ENCODE data around the gene HRCT1. TPM values are rescaled to one million over a fixed set of nuclear protein-coding genes. Genes with fewer than 3 reads are reported as not detected.
A peak's percentile ranks its signal among the peaks of the same experiment; 100 is the strongest.

HRCT1 gene
- total RNA-seq, 1 donor from 2014 or later = 32.7 TPM

DNA sequence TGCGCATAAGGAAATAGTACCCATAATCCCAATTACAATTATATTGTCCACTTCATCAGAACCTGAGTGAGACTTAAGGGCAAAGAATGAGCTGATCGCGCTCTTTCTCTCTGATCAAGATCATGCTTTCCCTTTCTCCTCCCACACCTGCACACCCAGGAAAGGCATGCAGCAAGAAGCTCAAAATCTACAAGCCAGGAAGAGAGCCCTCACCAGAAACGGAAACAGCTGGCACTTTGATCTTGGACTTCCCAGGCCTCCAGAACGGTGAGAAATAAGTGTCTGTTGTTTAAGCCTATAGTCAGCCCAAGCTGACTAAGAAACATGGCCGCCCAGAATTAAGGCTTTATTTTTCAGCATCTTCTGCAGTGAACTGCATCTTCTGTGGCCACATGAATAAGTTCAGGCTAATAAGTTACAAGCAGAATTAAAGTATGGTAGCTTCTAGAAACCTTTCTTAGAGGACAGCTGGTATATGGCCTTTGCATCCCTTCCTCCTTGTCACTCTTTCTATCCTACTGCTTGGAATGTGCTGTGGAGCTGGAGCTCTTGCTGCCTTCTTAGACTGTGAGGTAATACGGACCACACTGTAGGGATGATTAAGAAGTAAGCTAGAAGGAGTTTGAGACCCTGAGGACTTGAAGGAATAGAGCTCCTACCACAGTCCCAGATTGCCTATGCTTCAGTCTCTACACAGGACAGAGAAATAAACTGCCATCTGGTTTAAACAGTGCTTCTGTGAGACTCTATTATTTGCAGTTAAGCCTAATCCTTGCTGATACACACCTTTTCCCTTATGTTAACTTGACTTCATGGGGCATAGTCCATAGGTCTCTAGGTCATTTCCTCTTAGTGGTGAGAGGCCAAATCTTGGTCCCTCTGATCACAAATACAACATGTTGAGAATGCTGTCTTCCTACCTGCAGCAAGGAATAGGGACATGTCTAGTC lies 34.7 kb downstream of the HRCT1 start:
- Histone ChIP-seq H3K4me1 (peaks cover 11 to 40% of the 10 kb centered on the region in 2 donors), H3K4me3 (no peak overlapping the region), H3K27me3 (no peaks in the 10 kb centered on the region), H3K27ac (peak overlapping the region in 1 of 2 donors; percentile 32), H3K9me3 (no peaks in the 10 kb centered on the region), H3K36me3 (no peaks in the 10 kb centered on the region)
- no peak for DNase-seq (ENCODE audit: low spot score in 2 of 2)
- TF ChIP-seq, protein P1, sequence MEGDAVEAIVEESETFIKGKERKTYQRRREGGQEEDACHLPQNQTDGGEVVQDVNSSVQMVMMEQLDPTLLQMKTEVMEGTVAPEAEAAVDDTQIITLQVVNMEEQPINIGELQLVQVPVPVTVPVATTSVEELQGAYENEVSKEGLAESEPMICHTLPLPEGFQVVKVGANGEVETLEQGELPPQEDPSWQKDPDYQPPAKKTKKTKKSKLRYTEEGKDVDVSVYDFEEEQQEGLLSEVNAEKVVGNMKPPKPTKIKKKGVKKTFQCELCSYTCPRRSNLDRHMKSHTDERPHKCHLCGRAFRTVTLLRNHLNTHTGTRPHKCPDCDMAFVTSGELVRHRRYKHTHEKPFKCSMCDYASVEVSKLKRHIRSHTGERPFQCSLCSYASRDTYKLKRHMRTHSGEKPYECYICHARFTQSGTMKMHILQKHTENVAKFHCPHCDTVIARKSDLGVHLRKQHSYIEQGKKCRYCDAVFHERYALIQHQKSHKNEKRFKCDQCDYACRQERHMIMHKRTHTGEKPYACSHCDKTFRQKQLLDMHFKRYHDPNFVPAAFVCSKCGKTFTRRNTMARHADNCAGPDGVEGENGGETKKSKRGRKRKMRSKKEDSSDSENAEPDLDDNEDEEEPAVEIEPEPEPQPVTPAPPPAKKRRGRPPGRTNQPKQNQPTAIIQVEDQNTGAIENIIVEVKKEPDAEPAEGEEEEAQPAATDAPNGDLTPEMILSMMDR (IDR thresholded peaks at IDR 0.05) = no peak
- intact Hi-C loops (cut with DNase I) = loop anchor here (10.0 kb wide), 1 partner anchor 296 kb away; no protein-coding TSS in a partner anchor

DNA sequence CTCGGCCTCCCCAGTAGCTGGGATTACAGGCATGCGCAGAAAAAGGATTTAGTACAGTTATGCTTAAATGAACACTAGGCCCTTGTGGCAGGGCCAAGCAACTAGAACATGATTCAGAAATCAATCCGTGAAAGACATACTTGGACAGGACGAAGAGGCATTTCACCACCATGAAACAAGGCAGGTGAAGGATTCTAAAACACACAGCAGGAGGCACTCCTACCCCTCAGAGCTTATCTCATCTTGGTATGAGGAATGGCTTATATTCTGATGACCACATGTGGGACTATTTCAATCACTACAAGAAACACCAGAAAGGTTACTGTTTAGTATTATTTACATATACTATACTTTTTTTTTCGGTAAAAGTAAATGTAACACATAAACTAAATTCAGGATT lies 36.3 kb downstream of the HRCT1 start:
- no peak overlapping the region for H3K4me3 ChIP-seq
- no peaks in the 10 kb centered on the region for H3K27me3 ChIP-seq
- H3K36me3 ChIP-seq = no peaks in the 10 kb centered on the region
- no peaks in the 10 kb centered on the region for H3K9me3 ChIP-seq
- DNase-seq (ENCODE audit: low spot score in 2 of 2) = no peak
- peaks cover 11 to 39% of the 10 kb centered on the region in 2 donors for H3K4me1 ChIP-seq
- intact Hi-C loops (cut with DNase I) = loop anchor here (10.0 kb wide), 1 partner anchor 297 kb away; no protein-coding TSS in a partner anchor
- TF ChIP-seq, protein P1 (IDR thresholded peaks at IDR 0.05) = no peak
- H3K27ac ChIP-seq = no peak overlapping the region

DNA sequence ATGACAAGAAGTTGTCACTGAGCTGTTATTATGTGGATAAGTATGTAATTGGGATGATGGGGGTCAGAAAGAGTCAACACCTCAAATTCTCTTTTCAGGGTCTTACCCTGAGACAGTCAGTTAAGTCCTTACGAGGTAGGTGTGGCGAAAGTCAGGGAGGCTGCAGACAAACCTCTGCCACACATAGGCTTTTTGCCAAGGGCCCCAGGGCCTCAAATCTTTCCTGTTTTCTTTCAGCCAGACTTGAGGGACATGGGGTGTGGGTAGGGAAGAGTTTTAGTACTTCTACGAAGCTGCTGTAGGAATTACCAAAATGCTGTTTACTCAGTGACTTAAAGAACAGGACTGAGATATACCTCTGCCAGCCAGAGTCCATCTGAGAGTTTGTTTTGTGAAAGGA lies 38.2 kb downstream of the HRCT1 start:
- Histone ChIP-seq H3K4me1 (peaks cover 5 to 21% of the 10 kb centered on the region in 2 donors), H3K9me3 (no peaks in the 10 kb centered on the region), H3K36me3 (no peaks in the 10 kb centered on the region), H3K27me3 (no peaks in the 10 kb centered on the region), H3K27ac (peak overlapping the region; percentile 53 to 72), H3K4me3 (no peak overlapping the region)
- intact Hi-C loops (cut with DNase I) = loop anchor here (10.0 kb wide), 1 partner anchor 299 kb away; no protein-coding TSS in a partner anchor
- TF ChIP-seq, protein P1 (IDR thresholded peaks at IDR 0.05) = no peak
- DNase-seq (ENCODE audit: low spot score in 2 of 2) = no peak

DNA sequence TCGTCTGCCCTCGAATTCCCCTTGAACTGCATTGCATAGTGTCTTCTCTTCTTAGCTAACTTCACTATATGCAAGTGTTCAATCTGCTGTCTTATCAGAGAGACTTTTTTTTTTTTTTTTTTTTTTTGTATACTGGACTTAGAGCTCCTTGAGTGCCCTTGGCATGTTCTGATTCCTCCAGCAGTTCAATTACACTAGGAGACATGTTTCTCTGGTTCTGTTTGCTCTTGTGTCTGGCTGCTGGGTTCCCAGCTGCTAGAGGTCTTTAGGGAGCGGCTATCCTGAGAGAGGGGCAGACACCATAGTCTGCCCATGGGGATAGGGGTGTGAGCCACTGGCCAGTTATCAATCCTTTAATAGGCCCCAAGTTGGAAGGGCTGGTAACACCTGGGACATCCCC lies 38.8 kb downstream of the HRCT1 start:
- TF ChIP-seq, protein P1 (IDR thresholded peaks at IDR 0.05) = no peak
- intact Hi-C loops (cut with DNase I) = loop anchor here (1.0 to 10.0 kb wide), 3 partner anchors 42 to 300 kb away; partner anchors contain the start of gene NPR2
- peaks cover 5 to 21% of the 10 kb centered on the region in 2 donors for H3K4me1 ChIP-seq
- no peak overlapping the region for H3K4me3 ChIP-seq
- no peak for DNase-seq (ENCODE audit: low spot score in 2 of 2)
- H3K36me3 ChIP-seq = no peaks in the 10 kb centered on the region
- H3K27ac ChIP-seq = peak overlapping the region; percentile 53 to 72
- H3K9me3 ChIP-seq = no peaks in the 10 kb centered on the region
- H3K27me3 ChIP-seq = no peaks in the 10 kb centered on the region

DNA sequence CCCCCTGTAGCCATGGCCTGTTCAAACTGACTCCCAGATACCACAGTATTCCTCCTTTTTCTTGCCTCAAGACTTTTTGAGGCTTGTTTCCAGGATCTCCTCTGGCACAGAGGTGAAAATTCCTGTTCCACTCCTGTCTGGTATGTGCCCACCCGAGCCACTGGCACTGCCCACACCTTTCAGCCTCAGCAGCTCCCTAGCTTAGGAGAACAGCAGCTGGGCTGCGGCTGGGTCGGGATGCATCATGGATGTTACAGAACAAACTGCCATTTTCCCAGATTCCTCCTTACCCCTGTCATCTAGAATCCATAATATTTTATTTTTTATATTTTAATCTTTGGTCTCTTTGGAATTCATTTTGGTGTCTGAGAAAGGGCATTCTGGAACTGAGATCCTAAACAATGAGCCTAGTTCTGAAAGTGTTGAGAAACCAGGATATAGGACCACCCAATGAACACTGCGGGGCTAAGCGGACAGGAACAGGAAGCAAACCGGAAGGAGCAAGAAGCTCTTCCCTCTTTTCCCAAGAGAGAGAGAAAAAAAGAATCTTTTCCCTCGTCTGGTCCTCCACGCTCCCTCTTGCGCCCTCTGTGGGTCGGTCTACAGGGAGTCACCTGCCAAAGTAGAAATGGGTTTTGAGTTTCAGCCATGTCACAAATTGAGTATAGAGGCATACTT lies 39.5 kb downstream of the HRCT1 start:
- Histone ChIP-seq H3K36me3 (no peaks in the 10 kb centered on the region), H3K27ac (peak overlapping the region; percentile 53 to 72), H3K4me3 (peak overlapping the region in 1 of 2 donors; percentile 9), H3K4me1 (peaks cover 5 to 21% of the 10 kb centered on the region in 2 donors), H3K27me3 (no peaks in the 10 kb centered on the region), H3K9me3 (no peaks in the 10 kb centered on the region)
- TF ChIP-seq, protein P1 (IDR thresholded peaks at IDR 0.05) = peak; percentile 69 to 87 (median 85)
- peak in 1 of 2 donors; percentile 87 for DNase-seq (ENCODE audit: low spot score in 2 of 2)
- intact Hi-C loops (cut with DNase I) = loop anchor here (1.0 to 10.0 kb wide), 3 partner anchors 42 to 301 kb away; partner anchors contain the start of gene NPR2
